ENCODE data around the gene CABLES1.

The CABLES1 gene

GRCh38 chr18:23273443-23273966 is 138.2 kb downstream of the CABLES1 start:
- H3K4me3 ChIP-seq (replicated peaks; ENCODE audit: low read depth, low read length): no peak overlapping the region
- no peak for DNase-seq (ENCODE audit: extremely low read depth, insufficient read length)
- TF ChIP-seq CTCF (IDR thresholded peaks at IDR 0.05; ENCODE audit: insufficient read depth, low read length, poor library complexity, severe bottlenecking): no peak
- H3K36me3 ChIP-seq (ENCODE audit: control insufficient read depth, insufficient read depth, low read length): no peaks in the 10 kb centered on the region
- no peaks in the 10 kb centered on the region for H3K27me3 ChIP-seq (replicated peaks; ENCODE audit: control insufficient read depth, insufficient read depth, low read length)

- TF ChIP-seq CTCF (IDR thresholded peaks at IDR 0.05; ENCODE audit: insufficient read depth, low read length, poor library complexity, severe bottlenecking): no peak
- no peaks in the 10 kb centered on the region for H3K27me3 ChIP-seq (replicated peaks; ENCODE audit: control insufficient read depth, insufficient read depth, low read length)
- DNase-seq (ENCODE audit: extremely low read depth, insufficient read length): no peak
- H3K36me3 ChIP-seq (ENCODE audit: control insufficient read depth, insufficient read depth, low read length): no peaks in the 10 kb centered on the region
- H3K4me3 ChIP-seq (replicated peaks; ENCODE audit: low read depth, low read length): no peak overlapping the region
Measured at GRCh38 chr18:23274638-23275482, 139.6 kb downstream of the CABLES1 start.

- TF ChIP-seq CTCF (IDR thresholded peaks at IDR 0.05; ENCODE audit: insufficient read depth, low read length, poor library complexity, severe bottlenecking): no peak
Measured at GRCh38 chr18:23276451-23276850, 141.2 kb downstream of the CABLES1 start.

GRCh38 chr18:23277399-23277798 is 142.1 kb downstream of the CABLES1 start:
- no peak for TF ChIP-seq CTCF (IDR thresholded peaks at IDR 0.05; ENCODE audit: insufficient read depth, low read length, poor library complexity, severe bottlenecking)
- Histone ChIP-seq H3K4me3 (replicated peaks; ENCODE audit: low read depth, low read length) (no peak overlapping the region), H3K27me3 (replicated peaks; ENCODE audit: control insufficient read depth, insufficient read depth, low read length) (no peaks in the 10 kb centered on the region), H3K36me3 (ENCODE audit: control insufficient read depth, insufficient read depth, low read length) (no peaks in the 10 kb centered on the region)
- DNase-seq (ENCODE audit: extremely low read depth, insufficient read length): no peak

More at GRCh38 chr18:23276451-23276850, 141.2 kb downstream of the CABLES1 start:
- Histone ChIP-seq H3K27me3 (replicated peaks; ENCODE audit: control insufficient read depth, insufficient read depth, low read length) (no peaks in the 10 kb centered on the region), H3K36me3 (ENCODE audit: control insufficient read depth, insufficient read depth, low read length) (no peaks in the 10 kb centered on the region), H3K4me3 (replicated peaks; ENCODE audit: low read depth, low read length) (no peak overlapping the region)
- no peak for DNase-seq (ENCODE audit: extremely low read depth, insufficient read length)

GRCh38 chr18:23279931-23280330 is 144.6 kb downstream of the CABLES1 start:
- no peak for DNase-seq (ENCODE audit: extremely low read depth, insufficient read length)
- H3K4me3 ChIP-seq (replicated peaks; ENCODE audit: low read depth, low read length): no peak overlapping the region
- H3K27me3 ChIP-seq (replicated peaks; ENCODE audit: control insufficient read depth, insufficient read depth, low read length): no peaks in the 10 kb centered on the region
- no peak for TF ChIP-seq CTCF (IDR thresholded peaks at IDR 0.05; ENCODE audit: insufficient read depth, low read length, poor library complexity, severe bottlenecking)
- H3K36me3 ChIP-seq (ENCODE audit: control insufficient read depth, insufficient read depth, low read length): no peaks in the 10 kb centered on the region
